ENCODE data around the gene DNAH14. TPM values are rescaled to one million over a fixed set of nuclear protein-coding genes. Genes with fewer than 3 reads are reported as not detected.
"Not testable (repeated sequence)": the region's sequence is repeated elsewhere in the genome, so short reads cannot be mapped to it uniquely, and the experiment has no call there.

The DNAH14 gene
- total RNA-seq, 1 experiment from 2014 or later: not detected

DNA sequence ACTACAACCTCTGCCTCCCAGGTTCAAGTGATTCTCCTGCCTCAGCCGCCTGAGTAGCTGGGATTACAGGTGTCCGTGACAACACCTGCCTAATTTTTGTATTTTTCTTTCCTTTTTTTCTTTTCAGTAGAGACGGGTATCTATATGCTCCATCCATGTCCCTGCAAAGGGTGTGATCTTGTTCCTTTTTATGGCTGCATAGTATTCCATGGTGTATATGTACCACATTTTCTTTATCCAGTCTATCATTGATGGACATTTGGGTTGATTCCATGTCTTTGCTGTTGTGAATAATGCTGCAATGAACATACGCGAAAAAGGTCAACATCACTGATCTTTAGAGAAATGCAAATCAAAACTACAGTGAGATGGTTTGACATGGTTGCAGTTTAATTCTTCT, 62.1 kb downstream of the DNAH14 start:
- H2AFZ ChIP-seq (ENCODE audit: low read length); DNase-seq; H3K27me3 ChIP-seq (ENCODE audit: low read length); H3K36me3 ChIP-seq (ENCODE audit: insufficient read depth, low read length); H3K4me1 ChIP-seq (ENCODE audit: low read length); H3K9ac ChIP-seq (ENCODE audit: low read length); H3K4me3 ChIP-seq (ENCODE audit: low read length); H3K27ac ChIP-seq (ENCODE audit: low read length); H4K20me1 ChIP-seq (ENCODE audit: insufficient read depth, low read depth, low read length); H3K9me2 ChIP-seq (replicated peaks; ENCODE audit: insufficient read depth, low read length); H3K4me2 ChIP-seq (ENCODE audit: low read depth, low read length, poor library complexity, severe bottlenecking); H3K79me2 ChIP-seq (ENCODE audit: low read length); H3K9me3 ChIP-seq (ENCODE audit: low read length): not testable (repeated sequence)

DNA sequence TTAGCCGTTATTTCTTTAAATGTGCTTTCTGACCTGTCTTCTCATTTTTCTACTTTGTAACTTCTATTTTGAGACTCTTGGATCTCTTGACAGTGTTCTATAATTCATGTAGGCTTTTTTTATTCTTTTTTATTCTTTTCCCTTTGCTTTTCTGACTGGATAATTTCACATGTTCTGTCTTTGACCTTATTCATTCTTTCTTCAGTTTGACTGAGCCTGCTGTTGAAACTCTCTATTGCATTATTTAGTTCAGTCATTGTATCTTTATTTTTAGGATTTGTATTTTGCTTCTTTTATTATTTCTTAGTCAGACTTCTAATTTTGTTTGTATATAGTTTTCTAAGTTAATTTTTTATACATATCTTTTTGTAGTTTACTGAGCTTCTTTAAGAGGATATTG, 66.1 kb downstream of the DNAH14 start:
- no peaks in the 10 kb centered on the region for H3K79me2 ChIP-seq (ENCODE audit: low read length)
- H3K27me3 ChIP-seq (ENCODE audit: low read length): no peaks in the 10 kb centered on the region
- no peaks in the 10 kb centered on the region for H3K9me2 ChIP-seq (replicated peaks; ENCODE audit: insufficient read depth, low read length)
- H2AFZ ChIP-seq (ENCODE audit: low read length): no peak overlapping the region
- H3K4me1 ChIP-seq (ENCODE audit: low read length): no peaks in the 10 kb centered on the region
- no peaks in the 10 kb centered on the region for H4K20me1 ChIP-seq (ENCODE audit: insufficient read depth, low read depth, low read length)
- no peak overlapping the region for H3K4me2 ChIP-seq (ENCODE audit: low read depth, low read length, poor library complexity, severe bottlenecking)
- no peak overlapping the region for H3K4me3 ChIP-seq (ENCODE audit: low read length)
- peaks cover 9% of the 10 kb centered on the region for H3K9me3 ChIP-seq (ENCODE audit: low read length)
- no peaks in the 10 kb centered on the region for H3K36me3 ChIP-seq (ENCODE audit: insufficient read depth, low read length)
- no peak overlapping the region for H3K27ac ChIP-seq (ENCODE audit: low read length)
- no peak overlapping the region for H3K9ac ChIP-seq (ENCODE audit: low read length)
- no peak for DNase-seq

DNA sequence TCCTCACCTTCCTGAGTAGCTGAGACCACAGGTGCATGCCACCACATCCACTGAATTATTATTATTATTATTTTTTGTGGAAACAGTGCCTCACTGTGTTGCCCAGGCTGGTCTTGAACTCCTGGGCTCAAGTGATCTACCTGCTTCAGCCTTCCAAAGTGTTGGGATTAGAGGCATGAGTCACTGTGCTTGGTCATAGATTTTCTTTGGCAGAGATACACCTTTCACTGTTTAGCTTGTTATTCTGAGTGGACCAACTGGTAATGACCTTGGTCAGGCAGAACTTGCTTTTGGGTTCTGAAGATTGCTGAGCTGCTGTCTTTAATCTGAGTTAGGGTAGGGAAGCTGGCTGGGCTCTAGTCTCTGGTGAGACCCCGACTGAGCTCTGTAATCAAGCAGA, 66.8 kb downstream of the DNAH14 start:
- H3K9ac ChIP-seq (ENCODE audit: low read length): no peak overlapping the region
- no peaks in the 10 kb centered on the region for H3K27me3 ChIP-seq (ENCODE audit: low read length)
- peaks cover 9% of the 10 kb centered on the region for H3K9me3 ChIP-seq (ENCODE audit: low read length)
- no peak for DNase-seq
- H3K36me3 ChIP-seq (ENCODE audit: insufficient read depth, low read length): no peaks in the 10 kb centered on the region
- no peak overlapping the region for H3K4me2 ChIP-seq (ENCODE audit: low read depth, low read length, poor library complexity, severe bottlenecking)
- H2AFZ ChIP-seq (ENCODE audit: low read length): no peak overlapping the region
- no peaks in the 10 kb centered on the region for H3K79me2 ChIP-seq (ENCODE audit: low read length)
- H3K4me1 ChIP-seq (ENCODE audit: low read length): no peaks in the 10 kb centered on the region
- no peak overlapping the region for H3K4me3 ChIP-seq (ENCODE audit: low read length)
- H3K9me2 ChIP-seq (replicated peaks; ENCODE audit: insufficient read depth, low read length): no peaks in the 10 kb centered on the region
- H3K27ac ChIP-seq (ENCODE audit: low read length): no peak overlapping the region
- no peaks in the 10 kb centered on the region for H4K20me1 ChIP-seq (ENCODE audit: insufficient read depth, low read depth, low read length)

DNA sequence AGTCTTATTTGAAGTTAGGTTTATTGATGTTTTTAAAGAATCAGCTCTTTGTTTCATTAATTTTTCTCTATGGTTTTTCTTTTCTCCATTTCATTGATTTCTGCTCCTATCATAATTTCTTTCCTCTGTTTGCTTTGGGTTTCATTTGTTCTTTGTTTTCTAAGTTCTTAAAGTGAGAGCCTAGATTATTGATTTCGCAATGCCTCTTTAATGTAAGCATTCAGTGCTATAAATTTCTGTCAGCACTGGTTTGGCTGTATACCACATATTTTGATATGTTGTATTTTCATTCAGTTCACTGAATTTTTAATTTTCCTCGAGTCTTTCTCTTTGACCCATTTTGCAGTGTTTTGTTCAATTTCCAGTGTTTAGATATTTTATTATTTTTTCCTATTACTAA, 68.7 kb downstream of the DNAH14 start:
- Histone ChIP-seq H3K4me3 (ENCODE audit: low read length) (no peak overlapping the region), H3K27ac (ENCODE audit: low read length) (no peak overlapping the region), H3K27me3 (ENCODE audit: low read length) (no peaks in the 10 kb centered on the region), H3K79me2 (ENCODE audit: low read length) (no peaks in the 10 kb centered on the region), H3K9me3 (ENCODE audit: low read length) (peaks cover 9% of the 10 kb centered on the region), H3K4me1 (ENCODE audit: low read length) (no peaks in the 10 kb centered on the region), H4K20me1 (ENCODE audit: insufficient read depth, low read depth, low read length) (no peaks in the 10 kb centered on the region), H2AFZ (ENCODE audit: low read length) (no peak overlapping the region), H3K36me3 (ENCODE audit: insufficient read depth, low read length) (no peaks in the 10 kb centered on the region), H3K9me2 (replicated peaks; ENCODE audit: insufficient read depth, low read length) (no peaks in the 10 kb centered on the region; the same call in 1 of the 2 replicates), H3K4me2 (ENCODE audit: low read depth, low read length, poor library complexity, severe bottlenecking) (no peak overlapping the region), H3K9ac (ENCODE audit: low read length) (no peak overlapping the region)
- no peak for DNase-seq

DNA sequence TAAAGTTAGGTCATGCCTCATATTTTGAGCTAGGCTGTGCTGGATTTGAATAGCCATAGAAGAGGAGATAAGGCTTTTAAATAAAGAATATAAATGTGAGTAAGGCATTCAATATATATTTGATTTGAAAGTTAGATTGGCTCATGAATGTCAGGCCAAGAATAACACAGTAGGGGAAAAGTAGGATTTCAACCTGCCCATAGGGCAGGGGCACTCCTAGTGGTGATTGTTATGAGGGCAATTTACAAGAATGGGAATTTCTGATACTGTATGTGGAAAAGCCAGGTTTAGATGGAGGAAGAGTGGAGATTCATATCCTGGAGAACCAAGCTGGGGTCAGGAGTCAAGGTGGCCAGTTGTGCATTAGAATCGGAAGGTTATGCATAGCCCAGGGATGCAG, 74.9 kb downstream of the DNAH14 start:
- Histone ChIP-seq H4K20me1 (ENCODE audit: insufficient read depth, low read depth, low read length) (no peaks in the 10 kb centered on the region), H3K9me2 (replicated peaks; ENCODE audit: insufficient read depth, low read length) (no peaks in the 10 kb centered on the region; the same call in 1 of the 2 replicates), H3K4me1 (ENCODE audit: low read length) (no peaks in the 10 kb centered on the region), H3K79me2 (ENCODE audit: low read length) (no peaks in the 10 kb centered on the region), H3K4me3 (ENCODE audit: low read length) (no peak overlapping the region), H2AFZ (ENCODE audit: low read length) (no peak overlapping the region), H3K36me3 (ENCODE audit: insufficient read depth, low read length) (no peaks in the 10 kb centered on the region), H3K9me3 (ENCODE audit: low read length) (no peaks in the 10 kb centered on the region), H3K27me3 (ENCODE audit: low read length) (no peaks in the 10 kb centered on the region), H3K9ac (ENCODE audit: low read length) (no peak overlapping the region), H3K27ac (ENCODE audit: low read length) (no peak overlapping the region), H3K4me2 (ENCODE audit: low read depth, low read length, poor library complexity, severe bottlenecking) (no peak overlapping the region)
- no peak for DNase-seq

DNA sequence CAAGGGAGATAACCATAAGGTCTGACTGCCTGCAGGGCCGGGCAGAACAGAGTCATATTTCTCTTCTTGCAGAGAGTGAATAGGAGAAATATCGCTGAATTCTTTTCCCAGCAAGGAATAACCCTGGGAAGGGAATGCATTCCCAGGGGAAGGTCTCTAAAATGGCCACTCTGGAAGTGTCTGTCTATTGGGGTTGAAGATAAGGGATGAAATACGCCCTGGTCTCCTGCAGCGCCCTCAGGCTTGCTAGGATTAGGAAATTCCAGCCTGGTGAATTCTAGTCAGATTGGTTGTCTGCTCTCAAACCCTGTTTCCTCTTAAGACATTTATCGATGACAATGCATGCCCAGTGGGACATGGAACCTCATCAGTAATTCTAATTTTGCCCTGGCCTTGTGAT, 76.9 kb downstream of the DNAH14 start:
- not testable (repeated sequence) for H3K79me2 ChIP-seq (ENCODE audit: low read length); H3K4me1 ChIP-seq (ENCODE audit: low read length); H3K4me2 ChIP-seq (ENCODE audit: low read depth, low read length, poor library complexity, severe bottlenecking); H2AFZ ChIP-seq (ENCODE audit: low read length); H3K36me3 ChIP-seq (ENCODE audit: insufficient read depth, low read length); H3K27ac ChIP-seq (ENCODE audit: low read length); H3K9ac ChIP-seq (ENCODE audit: low read length); H4K20me1 ChIP-seq (ENCODE audit: insufficient read depth, low read depth, low read length); H3K27me3 ChIP-seq (ENCODE audit: low read length); H3K4me3 ChIP-seq (ENCODE audit: low read length); DNase-seq; H3K9me2 ChIP-seq (replicated peaks; ENCODE audit: insufficient read depth, low read length); H3K9me3 ChIP-seq (ENCODE audit: low read length)

DNA sequence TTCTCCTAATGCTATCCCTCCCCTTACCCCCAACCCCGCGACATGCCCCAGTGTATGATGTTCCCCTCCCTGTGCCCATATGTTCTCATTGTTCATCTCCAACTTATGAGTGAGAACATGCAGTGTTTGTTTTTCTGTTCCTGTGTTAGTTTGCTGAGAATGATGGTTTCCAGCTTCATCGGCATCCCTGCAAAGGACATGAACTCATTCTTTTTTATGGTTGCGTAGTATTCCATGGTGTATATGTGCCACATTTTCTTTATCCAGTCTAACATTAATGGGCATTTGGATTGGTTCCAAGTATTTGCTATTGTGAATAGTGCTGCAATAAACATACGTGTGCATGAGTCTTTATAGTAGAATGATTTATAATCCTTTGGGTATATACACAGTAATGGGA, 78.6 kb downstream of the DNAH14 start:
- not testable (repeated sequence) for H3K9ac ChIP-seq (ENCODE audit: low read length); H3K79me2 ChIP-seq (ENCODE audit: low read length); H4K20me1 ChIP-seq (ENCODE audit: insufficient read depth, low read depth, low read length); H2AFZ ChIP-seq (ENCODE audit: low read length); DNase-seq; H3K27me3 ChIP-seq (ENCODE audit: low read length); H3K9me2 ChIP-seq (replicated peaks; ENCODE audit: insufficient read depth, low read length); H3K36me3 ChIP-seq (ENCODE audit: insufficient read depth, low read length); H3K4me2 ChIP-seq (ENCODE audit: low read depth, low read length, poor library complexity, severe bottlenecking); H3K4me3 ChIP-seq (ENCODE audit: low read length); H3K27ac ChIP-seq (ENCODE audit: low read length); H3K9me3 ChIP-seq (ENCODE audit: low read length); H3K4me1 ChIP-seq (ENCODE audit: low read length)

DNA sequence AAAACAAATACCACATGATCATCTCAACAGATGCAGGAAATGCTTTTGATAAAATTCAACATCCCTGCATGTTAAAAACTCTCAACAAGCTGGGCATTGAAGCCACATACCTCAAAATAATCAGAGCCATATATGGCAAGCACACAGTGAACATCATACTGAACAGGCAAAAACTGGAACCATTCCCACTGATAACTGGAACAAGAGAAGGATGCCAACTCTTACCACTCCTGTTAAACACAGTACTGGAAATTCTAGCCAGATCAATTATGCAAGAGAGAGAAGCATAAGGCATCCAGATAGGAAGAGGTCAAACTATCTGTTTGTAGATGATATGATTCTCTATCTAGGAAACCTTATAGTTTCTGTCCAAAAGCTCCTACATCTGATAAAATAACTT, 91.6 kb downstream of the DNAH14 start:
- no peak overlapping the region for H3K27ac ChIP-seq (ENCODE audit: low read length)
- H3K4me3 ChIP-seq (ENCODE audit: low read length): no peak overlapping the region
- no peak overlapping the region for H2AFZ ChIP-seq (ENCODE audit: low read length)
- no peak for DNase-seq
- H3K9me3 ChIP-seq (ENCODE audit: low read length): no peaks in the 10 kb centered on the region
- H4K20me1 ChIP-seq (ENCODE audit: insufficient read depth, low read depth, low read length): no peaks in the 10 kb centered on the region
- H3K9me2 ChIP-seq (replicated peaks; ENCODE audit: insufficient read depth, low read length): no peaks in the 10 kb centered on the region
- no peaks in the 10 kb centered on the region for H3K36me3 ChIP-seq (ENCODE audit: insufficient read depth, low read length)
- H3K9ac ChIP-seq (ENCODE audit: low read length): no peak overlapping the region
- H3K27me3 ChIP-seq (ENCODE audit: low read length): no peaks in the 10 kb centered on the region
- H3K4me1 ChIP-seq (ENCODE audit: low read length): no peaks in the 10 kb centered on the region
- no peaks in the 10 kb centered on the region for H3K79me2 ChIP-seq (ENCODE audit: low read length)
- H3K4me2 ChIP-seq (ENCODE audit: low read depth, low read length, poor library complexity, severe bottlenecking): no peak overlapping the region

DNA sequence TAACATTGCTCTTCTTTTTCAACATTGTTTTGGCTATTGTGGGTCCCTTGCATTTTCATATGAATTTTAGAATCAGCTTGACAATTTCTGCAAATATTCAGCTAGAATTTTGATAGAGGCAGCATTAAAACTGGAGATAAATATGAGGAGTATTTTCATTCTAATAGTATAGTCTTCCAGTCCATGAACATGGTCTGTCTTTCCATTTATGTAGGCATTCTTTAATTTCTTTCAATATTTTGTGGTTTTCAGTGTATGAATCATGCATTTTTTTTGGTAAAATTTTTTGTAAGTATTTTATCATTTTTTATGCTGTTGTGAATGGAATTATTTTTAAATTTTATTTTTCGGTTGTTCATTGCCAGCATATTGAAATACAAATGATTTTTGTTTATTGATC, 97.2 kb downstream of the DNAH14 start:
- no peak overlapping the region for H3K9ac ChIP-seq (ENCODE audit: low read length)
- no peaks in the 10 kb centered on the region for H3K36me3 ChIP-seq (ENCODE audit: insufficient read depth, low read length)
- H3K27me3 ChIP-seq (ENCODE audit: low read length): no peaks in the 10 kb centered on the region
- H3K79me2 ChIP-seq (ENCODE audit: low read length): no peaks in the 10 kb centered on the region
- no peak overlapping the region for H3K27ac ChIP-seq (ENCODE audit: low read length)
- H3K4me1 ChIP-seq (ENCODE audit: low read length): no peaks in the 10 kb centered on the region
- no peak overlapping the region for H2AFZ ChIP-seq (ENCODE audit: low read length)
- DNase-seq: no peak
- no peaks in the 10 kb centered on the region for H3K9me2 ChIP-seq (replicated peaks; ENCODE audit: insufficient read depth, low read length)
- no peak overlapping the region for H3K4me2 ChIP-seq (ENCODE audit: low read depth, low read length, poor library complexity, severe bottlenecking)
- no peaks in the 10 kb centered on the region for H4K20me1 ChIP-seq (ENCODE audit: insufficient read depth, low read depth, low read length)
- H3K4me3 ChIP-seq (ENCODE audit: low read length): no peak overlapping the region
- no peaks in the 10 kb centered on the region for H3K9me3 ChIP-seq (ENCODE audit: low read length)

Data from Karpas-422 (cell line).